GM21367 (cell line): ENCODE data around the gene PHTF2.
"Not testable (repeated sequence)": the region's sequence is repeated elsewhere in the genome, so short reads cannot be mapped to it uniquely, and the experiment has no call there.

Experiments
- ATAC-seq: cut with Tn5 transposase; IDR thresholded peaks from one replicate; pipeline ENCODE4 v1.9.1; 2021; ENCODE audit not compliant: unreplicated experiment

The PHTF2 gene

DNA sequence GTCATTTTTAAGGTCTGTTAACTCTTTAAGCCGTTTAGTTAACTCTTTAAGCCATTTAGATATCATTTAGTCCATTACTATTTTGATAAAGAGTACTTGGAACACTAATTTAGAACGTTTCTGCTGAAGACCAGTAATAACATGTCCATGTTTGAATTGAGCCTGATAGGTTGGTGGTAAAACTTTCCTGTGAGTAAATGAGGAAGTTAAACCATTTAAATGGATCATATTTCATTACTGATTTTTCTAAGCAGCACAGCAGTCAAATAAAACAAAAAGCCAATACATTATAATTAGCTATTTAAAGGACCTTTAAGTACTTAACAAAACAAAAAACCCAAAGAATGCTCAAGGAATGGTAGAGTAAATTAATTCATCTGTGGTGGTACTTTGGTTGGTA lies 29.4 kb downstream of the PHTF2 start:
- ATAC-seq: no peak

- ATAC-seq: no peak
These were observed 32.2 kb downstream of the PHTF2 start for GRCh38 chr7:77830649-77831355.

DNA sequence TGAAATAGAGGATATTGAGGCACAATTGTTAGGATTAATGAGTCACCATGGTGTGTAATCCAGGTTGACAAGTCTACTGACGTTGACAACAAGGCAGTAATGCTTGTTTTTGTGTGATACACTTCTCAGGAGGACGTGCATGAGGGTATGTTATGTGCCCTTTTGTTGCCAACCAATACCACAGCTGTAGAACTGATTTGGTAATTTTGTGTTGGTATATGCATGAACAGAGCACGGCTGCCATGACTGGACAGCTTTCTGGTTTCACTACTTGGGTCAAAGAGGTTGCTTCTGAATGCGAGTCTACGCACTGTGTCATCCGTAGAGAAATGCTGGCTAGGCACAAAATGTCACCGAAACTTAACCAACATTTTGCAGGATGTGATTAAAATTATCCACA lies 32.9 kb downstream of the PHTF2 start:
- ATAC-seq: no peak

- no peak for ATAC-seq
These were observed 33.4 kb downstream of the PHTF2 start for GRCh38 chr7:77831953-77832352.

GRCh38 chr7:77833136-77833535 lies 34.6 kb downstream of the PHTF2 start:
- ATAC-seq: no peak

DNA sequence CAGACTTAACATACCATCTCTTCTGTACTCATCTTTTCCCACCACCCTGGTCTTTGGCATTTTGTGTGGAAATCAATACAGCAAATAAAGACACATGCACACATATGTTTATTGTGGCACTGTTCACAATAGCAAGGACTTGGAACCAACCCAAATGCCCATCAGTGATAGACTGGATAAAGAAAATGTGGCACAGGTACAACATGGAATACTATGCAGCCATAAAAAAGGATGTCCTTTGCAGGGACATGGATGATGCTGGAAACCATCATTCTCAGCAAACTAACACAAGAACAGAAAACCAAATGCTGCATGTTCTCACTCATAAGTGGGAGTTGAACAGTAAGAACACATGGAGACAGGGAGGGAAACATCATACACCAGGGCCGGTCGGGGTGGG lies 37.9 kb downstream of the PHTF2 start:
- not testable (repeated sequence) for ATAC-seq

DNA sequence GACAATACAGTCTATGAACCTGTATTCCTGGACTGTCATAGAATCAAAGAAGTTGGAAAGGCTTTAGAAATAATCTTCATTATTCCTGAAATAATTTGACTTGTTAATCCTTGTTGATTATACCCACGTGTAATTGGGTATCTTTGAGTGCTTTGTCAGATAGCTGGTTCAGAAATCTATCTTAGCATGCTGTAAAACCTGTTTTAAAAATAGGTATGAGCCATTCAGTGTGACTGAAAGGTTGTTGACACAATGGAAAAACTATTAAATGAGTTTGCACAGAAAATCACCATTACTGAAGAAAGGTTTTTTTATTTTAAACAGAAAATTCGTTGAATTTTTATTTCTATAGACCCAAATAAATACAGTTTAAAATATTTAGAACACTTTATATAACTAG lies 38.7 kb downstream of the PHTF2 start:
- no peak for ATAC-seq

DNA sequence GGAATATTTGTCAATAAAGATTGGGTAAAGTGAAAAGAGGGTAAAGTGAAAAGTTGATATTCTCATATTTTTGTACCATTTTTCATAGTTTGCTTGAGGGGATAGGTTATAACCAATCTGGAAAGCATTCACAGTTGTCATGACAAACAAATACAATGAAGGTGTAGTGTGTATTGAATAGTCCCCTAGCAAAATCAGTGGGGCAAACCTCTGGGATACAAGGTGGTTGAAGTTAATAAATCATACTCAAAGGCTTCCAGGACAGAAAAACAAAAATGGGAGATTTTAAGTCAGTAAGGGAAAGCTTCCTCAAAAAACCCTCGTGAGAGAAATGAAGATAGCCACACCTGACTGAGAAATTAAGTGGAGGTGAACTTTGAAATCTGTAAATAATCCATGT lies 39.4 kb downstream of the PHTF2 start:
- no peak for ATAC-seq

DNA sequence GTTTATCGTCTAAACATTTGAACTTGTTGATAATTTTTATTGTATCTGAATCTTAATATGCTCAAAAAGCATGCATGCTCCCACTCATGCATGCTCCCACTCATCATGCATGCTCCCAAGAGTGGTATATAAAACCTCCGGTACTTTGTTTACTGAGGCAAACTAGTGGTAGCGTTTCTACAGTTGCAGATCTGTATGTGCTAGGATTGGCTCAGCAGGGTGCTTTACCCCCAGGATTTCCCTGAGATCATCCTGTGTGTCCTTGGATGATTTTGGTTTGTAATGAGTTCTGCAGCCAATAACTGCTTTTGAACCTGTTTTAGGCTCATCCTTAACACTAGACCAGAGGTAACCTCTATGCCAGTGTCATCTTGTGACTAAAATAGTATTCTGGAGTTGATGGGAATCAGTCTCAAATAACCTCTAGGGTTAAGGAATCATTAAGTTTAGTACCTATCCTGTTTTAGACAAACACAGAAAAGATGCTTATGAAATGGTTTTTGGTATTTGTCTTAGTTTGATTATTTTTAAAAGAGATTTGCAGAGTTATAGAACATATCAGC lies 40.4 kb downstream of the PHTF2 start:
- ATAC-seq: no peak

DNA sequence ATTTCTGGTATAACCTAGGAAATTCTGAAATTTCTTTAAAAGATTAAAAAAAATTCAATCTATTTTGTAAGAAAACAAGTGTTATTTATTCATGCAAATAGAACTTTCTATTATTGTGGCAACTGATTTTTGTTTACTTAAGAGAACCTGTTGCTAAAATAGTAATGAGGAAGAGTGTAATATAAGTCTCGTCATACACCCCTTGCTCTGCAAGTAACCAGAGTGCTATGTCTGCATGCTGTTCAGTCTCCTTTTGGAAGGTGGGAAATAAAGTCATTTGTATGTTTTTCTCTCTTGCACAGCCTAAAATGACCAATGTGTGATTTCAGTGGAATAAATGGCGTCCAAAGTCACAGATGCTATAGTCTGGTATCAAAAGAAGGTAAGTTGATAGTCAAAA lies 41.3 kb downstream of the PHTF2 start:
- ATAC-seq: no peak

DNA sequence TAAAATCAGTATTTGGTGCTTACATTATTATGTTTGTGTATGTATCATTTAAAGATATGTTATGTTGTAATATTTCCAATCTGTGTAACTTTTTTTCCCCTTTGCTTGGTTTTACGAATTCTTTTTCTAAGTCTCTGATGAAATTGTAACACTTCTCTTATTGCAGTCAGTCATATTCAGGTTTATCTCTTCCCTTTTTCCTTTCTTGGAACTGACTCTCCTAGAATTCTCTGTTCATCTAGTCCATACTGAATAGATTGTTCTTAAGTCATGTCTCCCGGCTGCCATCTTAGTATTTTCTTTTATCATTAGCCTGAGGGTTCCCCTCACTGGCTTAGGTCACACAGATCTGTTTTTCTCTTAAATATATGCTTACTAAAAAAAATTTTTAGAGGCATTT lies 44.6 kb downstream of the PHTF2 start:
- no peak for ATAC-seq

- no peak for ATAC-seq
These were observed 47.9 kb downstream of the PHTF2 start for GRCh38 chr7:77846317-77847092.

GRCh38 chr7:77855371-77856083 lies 57.0 kb downstream of the PHTF2 start:
- no peak for ATAC-seq

DNA sequence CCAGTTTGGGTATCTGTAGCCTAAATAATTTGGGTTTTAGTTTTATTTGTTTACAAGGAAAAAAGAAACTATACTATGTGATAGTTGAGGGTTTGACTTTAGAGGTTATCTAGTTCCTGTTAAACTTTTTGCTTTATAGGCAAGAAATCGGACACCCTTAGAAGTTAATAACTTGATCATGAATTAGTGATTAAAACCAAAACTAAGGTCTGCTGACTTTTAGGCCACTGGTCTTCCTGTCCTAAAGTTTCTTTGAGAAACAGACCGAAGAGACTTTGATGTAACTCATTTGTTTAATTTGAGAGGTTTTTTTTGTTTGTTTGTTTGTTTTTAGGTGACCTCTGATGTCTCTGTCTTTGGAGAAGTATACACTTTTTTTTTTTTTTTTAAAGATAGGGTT lies 59.7 kb downstream of the PHTF2 start:
- ATAC-seq: no peak

GRCh38 chr7:77859343-77859742 lies 60.8 kb downstream of the PHTF2 start:
- no peak for ATAC-seq

- no peak for ATAC-seq
These were observed 64.1 kb downstream of the PHTF2 start for GRCh38 chr7:77862691-77863090.

DNA sequence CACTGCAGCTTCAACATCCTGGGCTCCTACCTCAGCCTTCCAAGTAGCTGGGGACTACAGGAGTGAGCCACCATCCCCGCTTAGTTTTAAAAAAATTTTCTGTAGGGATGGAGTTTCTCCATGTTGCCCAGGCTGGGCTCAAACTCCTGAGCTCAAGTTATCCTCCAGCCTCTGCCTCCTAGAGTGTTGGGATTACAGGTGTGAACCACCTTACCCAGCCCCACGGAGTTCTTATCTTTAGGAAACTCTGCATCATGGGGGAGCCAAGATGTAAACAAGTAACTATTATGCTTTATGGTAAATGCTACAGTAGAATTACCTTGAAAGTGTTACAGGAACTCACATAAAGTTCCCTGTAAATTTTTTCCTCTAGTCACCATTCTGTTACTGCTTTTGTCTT lies 65.3 kb downstream of the PHTF2 start:
- no peak for ATAC-seq

GRCh38 chr7:77866370-77866769 lies 67.8 kb downstream of the PHTF2 start:
- no peak for ATAC-seq

- ATAC-seq: no peak
These were observed 68.4 kb downstream of the PHTF2 start for GRCh38 chr7:77866786-77867536.

GRCh38 chr7:77867537-77867865 lies 68.9 kb downstream of the PHTF2 start:
- ATAC-seq: no peak

DNA sequence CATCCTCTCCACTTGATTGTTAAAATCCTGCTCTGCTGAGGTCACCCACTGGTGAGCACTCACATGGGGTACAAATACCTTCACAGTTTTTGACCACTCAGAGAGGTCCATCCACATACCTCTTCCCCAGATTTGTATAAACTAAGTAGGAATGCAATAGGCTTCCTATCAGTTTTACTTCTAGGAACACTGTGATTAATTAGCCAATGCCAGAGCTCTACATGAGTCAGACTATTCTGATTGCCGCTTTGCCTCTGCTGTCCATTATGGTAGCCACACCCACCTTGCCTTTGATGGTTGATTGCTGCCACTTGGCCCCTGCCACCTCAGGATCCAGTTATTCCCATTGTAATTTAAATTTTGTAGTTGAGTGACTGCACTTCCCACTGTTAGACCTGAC lies 73.7 kb downstream of the PHTF2 start:
- ATAC-seq: not testable (repeated sequence)
